Measurements from ENCODE around the gene SUSD2. TPM values are rescaled to one million over a fixed set of nuclear protein-coding genes. Genes with fewer than 3 reads are reported as not detected.
"Not testable (repeated sequence)": the region's sequence is repeated elsewhere in the genome, so short reads cannot be mapped to it uniquely, and the experiment has no call there.

SUSD2 gene
- total RNA-seq, 1 experiment from 2014 or later = 0.96 TPM

GRCh38 chr22:24188705-24189248 is 7.5 kb downstream of the SUSD2 start:
- DNase-seq (ENCODE audit: low read depth) = no peak

DNA sequence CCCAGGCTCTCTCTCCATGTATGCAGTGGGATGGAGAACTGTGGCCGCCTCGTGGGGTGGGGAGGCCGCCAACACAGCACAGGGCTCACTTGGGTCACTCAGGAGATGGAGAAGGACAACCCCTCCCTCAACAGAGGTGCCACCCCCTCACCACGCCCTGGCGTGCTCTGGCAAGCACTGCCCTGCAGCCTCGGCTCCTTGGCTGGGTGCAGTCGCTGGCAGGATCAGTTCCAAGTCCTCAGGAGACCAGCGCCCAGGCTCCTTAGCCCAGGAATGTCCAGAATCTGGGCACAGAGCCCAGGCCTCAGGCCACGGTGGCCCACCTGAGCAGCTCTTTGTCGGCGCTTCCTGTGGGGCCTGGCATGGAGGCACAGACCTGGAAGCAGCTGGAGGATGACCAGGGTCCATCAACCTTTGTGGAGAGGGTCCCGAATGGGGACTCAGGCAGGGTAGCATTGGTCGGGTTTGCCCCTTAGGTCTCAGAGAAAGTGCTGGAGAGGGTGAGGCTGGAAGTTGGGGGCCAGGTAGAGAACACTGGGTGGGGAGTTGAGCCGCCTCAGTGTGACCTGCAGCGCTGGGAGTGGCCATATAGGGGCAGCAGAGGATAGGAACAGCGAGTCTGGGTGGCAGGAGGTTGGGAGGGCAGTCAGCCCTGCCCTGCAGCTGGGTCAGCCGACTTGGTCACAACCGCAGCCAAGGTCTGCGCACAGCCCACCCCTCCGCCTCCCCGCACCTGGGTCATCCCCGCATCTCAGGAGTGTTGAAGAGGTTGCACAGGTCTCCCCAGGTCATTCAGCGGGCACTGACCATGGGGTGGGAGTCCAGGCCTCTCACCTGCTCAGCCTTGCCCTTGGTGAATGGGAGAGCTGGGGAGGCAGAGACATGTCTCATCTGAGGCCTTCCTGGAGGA is 8.2 kb downstream of the SUSD2 start:
- peak; percentile 39 for DNase-seq (ENCODE audit: low read depth)

DNA sequence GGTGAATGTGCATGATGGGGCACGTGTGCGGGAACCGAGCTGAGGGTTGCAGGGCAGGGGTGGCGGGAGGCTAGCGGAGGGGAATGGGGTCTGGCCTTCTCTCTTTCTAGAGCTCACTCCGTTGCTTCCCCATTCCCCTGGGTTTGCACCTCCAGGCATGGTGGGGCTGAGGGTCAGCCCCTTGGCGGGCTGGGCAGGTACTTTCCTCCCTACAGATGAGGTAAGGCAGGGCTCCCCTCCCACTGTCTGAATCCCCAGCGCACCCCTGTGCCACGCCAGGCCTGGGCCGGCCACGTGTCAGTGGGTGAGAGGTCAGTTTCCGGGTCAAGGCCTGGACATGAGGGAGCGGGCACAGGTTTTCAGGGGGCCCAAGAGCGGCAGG is 8.9 kb downstream of the SUSD2 start:
- DNase-seq (ENCODE audit: low read depth) = no peak

GRCh38 chr22:24190596-24191208 is 9.4 kb downstream of the SUSD2 start:
- no peak for DNase-seq (ENCODE audit: low read depth)

DNA sequence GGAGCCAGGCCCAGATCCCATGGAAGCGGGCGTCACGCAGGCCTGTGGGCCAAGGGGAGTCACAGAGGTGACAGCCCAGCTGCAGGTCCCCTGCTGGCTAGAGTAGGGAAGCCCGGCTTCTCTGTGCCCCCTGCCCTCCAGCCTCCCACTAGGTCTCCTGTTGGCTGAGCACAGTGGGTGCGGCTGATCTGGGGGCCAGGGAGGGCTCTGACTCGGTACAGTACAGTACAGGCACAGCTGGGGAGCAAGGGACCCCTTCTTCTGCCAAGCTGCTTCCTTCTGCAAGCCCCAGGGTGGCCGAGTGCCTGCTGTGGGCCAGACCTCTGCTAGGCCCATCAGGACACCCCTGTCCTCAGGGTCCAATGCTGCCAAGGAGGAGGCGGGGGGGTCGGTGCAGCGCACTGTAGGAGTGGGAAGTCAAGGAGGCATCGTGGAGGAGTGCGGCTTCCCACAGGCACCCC is 10.1 kb downstream of the SUSD2 start:
- no peak for DNase-seq (ENCODE audit: low read depth)

GRCh38 chr22:24191893-24192292 is 10.6 kb downstream of the SUSD2 start:
- DNase-seq (ENCODE audit: low read depth) = no peak

GRCh38 chr22:24198682-24199052 is 17.4 kb downstream of the SUSD2 start:
- no peak for DNase-seq (ENCODE audit: low read depth)

DNA sequence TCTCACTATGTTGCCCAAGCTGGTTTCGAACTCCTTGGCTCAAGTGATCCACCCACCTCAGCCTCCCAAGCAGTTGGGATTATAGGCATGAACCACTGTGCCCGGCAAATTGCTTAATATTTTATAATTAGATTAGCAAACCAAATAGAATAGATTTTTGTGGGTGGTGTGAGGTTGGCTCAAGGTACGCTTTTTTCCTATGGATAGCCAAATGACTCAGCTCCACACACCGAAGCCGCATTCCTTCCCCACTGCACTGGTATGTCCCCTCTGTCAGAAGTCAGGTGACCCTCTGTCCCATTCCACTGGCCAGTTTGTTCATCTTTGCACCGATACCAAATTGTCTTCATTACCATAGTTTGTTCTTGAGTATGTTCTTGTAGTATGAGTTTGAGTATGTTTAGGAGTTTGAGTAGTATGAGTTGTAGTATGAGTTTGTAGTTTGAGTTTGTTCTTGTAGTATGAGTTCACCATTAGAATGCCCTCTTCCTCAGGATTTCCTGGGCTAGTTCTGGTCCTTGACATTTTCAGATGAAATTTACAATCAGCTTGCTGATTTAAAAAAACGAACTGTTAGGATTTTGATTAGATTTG is 19.4 kb downstream of the SUSD2 start:
- peak; percentile 54 for DNase-seq (ENCODE audit: low read depth)

DNA sequence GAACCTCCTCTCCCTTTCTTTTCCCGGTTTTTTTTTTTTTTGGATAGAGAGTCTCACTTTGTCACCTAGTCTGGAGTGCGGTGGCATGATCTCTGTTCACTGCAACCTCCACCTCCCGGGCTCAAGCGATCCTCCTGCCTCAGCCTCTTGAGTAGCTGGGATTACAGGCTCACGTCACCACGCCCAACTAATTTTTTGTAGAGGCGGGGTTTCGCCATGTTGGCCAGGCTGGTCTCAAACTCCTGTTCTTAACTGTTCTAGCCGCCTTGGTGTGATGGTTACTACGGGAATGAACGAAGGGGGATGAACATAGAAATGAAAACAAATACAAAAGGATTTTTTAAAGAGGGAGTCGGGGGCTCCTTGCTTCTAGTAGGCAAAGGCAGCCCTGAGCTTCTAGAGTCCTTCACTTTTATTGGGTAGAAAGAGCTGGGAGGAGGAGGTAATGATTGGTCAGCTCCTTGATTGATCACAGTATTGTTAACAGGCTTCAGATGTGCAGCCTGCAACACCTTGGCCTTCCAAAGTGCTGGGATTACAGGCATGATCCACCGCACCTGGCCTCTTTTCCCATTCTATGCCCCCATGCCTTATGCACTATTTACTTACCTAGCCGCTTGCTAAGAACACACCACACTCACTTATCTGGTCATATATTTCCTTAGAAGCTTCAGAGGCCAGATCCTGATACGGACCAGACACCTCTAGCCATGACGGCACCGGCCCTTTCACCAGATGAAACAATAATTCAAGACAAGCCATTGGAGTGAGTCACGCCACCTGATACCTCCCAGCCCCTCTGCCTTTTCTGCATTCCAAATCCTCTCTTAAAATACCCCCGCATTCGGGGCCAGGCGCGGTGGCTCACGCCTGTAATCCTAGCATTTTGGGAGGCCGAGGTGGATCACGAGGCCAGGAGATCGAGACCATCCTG is 20.7 kb downstream of the SUSD2 start:
- DNase-seq (ENCODE audit: low read depth) = no peak

DNA sequence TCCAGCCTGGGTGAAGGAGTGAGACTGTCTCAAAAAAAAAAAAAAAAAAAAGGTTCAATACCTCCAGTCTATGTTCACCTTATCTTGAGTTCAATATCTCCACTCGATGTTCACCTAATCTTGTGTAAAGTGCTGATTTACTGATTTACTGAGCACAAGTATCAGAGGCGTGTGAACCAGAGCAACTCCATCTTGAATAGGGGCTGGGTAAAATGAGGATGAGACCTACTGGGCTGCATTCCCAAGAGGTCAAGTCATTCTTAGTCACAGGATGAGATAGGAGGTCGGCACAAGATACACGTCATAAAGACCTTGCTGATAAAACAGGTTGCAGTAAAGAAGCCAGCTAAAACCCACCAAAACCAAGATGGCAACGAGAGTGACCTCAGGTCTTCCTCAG is 22.6 kb downstream of the SUSD2 start:
- DNase-seq (ENCODE audit: low read depth) = not testable (repeated sequence)

DNA sequence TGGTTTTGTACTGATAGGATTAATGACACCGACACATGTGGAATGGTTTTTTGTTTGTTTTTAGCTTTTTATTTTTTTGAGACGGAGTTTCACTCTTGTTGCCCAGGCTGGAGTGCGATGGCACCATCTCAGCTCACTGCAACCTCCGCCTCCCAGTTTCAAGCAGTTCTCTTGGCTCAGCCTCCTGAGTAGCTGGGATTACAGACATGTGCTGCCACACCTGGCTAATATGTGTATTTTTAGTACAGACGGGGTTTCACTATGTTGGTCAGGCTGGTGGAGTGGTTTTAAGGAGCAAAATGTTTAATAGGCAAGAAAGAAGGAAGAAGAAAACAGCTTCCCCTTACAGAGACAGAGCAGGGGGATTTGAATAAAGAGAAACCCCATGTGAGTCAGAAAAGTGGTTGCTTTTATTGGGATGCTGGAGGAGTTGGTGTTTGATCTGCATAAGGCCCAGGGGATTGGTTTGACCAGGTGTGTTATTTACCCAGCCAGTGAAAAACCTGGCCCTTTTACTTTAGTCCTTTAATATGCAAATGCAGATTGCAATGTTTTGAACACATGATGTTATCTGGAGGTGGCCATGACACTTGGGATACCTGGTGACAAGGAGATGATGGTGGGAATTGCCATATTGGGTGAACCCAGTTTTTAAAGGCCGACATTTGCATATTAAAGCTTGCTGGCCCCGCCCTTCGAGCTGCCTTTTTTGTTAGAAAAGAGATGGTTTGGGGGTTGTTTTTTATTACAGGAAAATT is 24.3 kb downstream of the SUSD2 start:
- DNase-seq (ENCODE audit: low read depth) = no peak

GRCh38 chr22:24206460-24207263 is 25.4 kb downstream of the SUSD2 start:
- peak; percentile 30 for DNase-seq (ENCODE audit: low read depth)

GRCh38 chr22:24207264-24208011 is 26.2 kb downstream of the SUSD2 start:
- DNase-seq (ENCODE audit: low read depth) = no peak

- DNase-seq (ENCODE audit: low read depth) = peak; percentile 81
These were observed 26.9 kb downstream of the SUSD2 start for GRCh38 chr22:24208012-24208749.

GRCh38 chr22:24209016-24209415 is 27.7 kb downstream of the SUSD2 start:
- DNase-seq (ENCODE audit: low read depth) = no peak

DNA sequence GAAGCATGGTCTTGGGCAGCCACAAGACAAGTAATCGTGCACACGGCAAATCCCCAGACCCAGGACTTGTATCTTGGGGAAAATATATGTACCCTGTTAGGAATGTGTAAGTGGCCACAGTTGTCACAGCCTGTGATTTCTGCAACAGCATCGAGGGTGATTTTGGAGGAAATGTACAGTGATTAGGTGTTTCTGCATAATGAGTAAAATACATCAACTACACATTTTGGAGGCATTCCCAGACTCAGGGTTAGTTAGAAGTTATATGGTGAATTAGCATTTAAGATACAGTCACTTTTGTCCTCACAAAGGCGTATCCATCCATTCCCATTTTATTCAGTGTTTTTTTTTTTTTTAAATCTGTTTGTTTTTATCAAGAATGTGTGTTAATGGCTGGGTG is 28.4 kb downstream of the SUSD2 start:
- DNase-seq (ENCODE audit: low read depth) = no peak

DNA sequence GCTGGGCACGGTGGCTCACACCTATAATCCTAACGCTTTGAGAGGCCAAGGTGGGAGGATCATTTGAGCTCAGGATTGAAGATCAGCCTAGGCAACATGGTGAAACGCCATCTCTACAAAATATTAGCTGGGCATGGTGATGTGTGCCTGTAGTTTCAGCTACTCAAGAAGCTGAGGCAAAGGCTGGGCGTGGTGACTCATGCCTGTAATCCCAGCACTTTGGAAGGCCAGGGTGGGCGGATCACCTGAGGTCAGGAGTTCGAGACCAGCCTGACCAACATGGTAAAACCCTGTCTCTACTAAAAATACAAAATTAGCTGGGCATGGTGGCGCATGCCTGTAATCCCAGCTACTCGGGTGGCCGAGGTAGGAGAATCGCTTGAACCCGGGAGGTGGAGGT is 29.1 kb downstream of the SUSD2 start:
- not testable (repeated sequence) for DNase-seq (ENCODE audit: low read depth)

DNA sequence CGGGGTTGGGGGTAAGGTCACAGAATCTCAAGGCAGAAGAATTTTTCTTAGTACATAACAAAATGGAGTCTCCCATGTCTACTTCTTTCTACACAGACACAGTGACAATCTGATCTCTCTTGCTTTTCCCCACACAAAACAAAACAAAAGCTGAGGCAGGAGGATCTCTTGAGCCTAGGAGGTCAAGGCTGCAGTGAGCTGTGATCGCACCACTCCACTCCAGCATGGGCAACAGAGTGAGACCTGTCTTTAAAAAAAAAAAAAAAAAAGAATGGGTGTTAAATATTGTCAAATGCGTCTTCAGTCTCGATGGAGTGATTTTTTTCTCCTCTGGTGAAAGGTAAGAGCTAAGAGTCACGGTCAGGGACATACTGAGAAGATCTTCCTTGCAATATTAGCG is 30.4 kb downstream of the SUSD2 start:
- DNase-seq (ENCODE audit: low read depth) = not testable (repeated sequence)
